ENCODE measurements around the gene DKC1. TPM values are rescaled to one million over a fixed set of nuclear protein-coding genes. Genes with fewer than 3 reads are reported as not detected.

Gene DKC1
- total and polyA plus RNA-seq, 2 experiments from 2014 or later: 120 to 165 TPM

DNA sequence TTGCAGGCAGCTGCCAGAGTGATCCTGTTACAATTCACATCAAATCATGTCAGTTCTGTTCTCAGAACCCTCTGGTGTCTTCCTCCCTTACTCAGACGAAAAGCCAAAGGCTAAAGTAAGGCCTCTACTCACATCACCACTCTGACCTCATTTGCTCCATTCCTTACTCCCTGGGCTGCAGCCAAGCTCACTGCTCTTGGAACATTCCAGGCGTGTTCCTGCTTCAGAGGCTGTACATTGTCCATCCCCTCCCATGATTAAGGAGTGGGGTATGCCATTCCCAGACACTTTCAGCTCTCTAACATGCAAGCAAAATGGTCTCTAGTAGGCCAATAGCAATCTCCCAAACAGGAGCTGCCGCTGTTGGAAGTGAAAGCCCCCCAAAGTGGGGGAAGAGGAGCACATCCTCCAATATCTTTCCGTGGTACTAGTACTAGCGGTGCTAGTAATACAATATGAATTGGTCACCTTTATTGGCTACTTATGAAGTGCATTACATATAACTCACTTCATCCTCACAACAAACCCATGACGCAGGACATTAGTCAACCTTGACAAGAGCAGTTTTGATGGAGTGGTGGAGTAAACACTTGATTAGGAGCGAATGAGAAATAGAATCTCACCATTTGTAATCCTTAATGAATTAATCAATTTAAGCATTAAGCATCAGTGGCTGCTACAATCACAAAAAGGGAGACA, 26.8 kb upstream of the DKC1 start:
- Mint-ChIP-seq H3K4me3 (no peak overlapping the region), H3K4me1 (peaks cover 4% of the 10 kb centered on the region; the same call in 2 of the 3 replicates), H3K27me3 (ENCODE audit: insufficient read depth, low read depth, poor library complexity) (peaks cover 4% of the 10 kb centered on the region), H3K36me3 (ENCODE audit: low read depth) (no peaks in the 10 kb centered on the region), H3K27ac (no peak overlapping the region), H3K9me3 (no peaks in the 10 kb centered on the region; the same call in 2 of the 3 replicates)
- Histone ChIP-seq H3K4me2 (no peak overlapping the region), H3K4me3 (no peak overlapping the region), H4K20me1 (replicated peaks; ENCODE audit: insufficient read depth) (no peaks in the 10 kb centered on the region), H3K9me2 (ENCODE audit: insufficient read depth) (no peaks in the 10 kb centered on the region), H3K27me3 (ENCODE audit: insufficient read depth) (no peaks in the 10 kb centered on the region), H3K4me1 (ENCODE audit: insufficient read depth) (no peaks in the 10 kb centered on the region), H3F3A (replicated peaks; ENCODE audit: low read depth) (no peaks in the 10 kb centered on the region), H3K27ac (ENCODE audit: low read depth) (no peak overlapping the region), H3K79me2 (replicated peaks; ENCODE audit: insufficient read depth) (no peaks in the 10 kb centered on the region), H2AFZ (no peak overlapping the region), H3K36me3 (ENCODE audit: insufficient read depth) (no peaks in the 10 kb centered on the region)
- TF ChIP-seq REST (IDR thresholded peaks at IDR 0.05; ENCODE audit: unreplicated experiment): no peak
- DNase-seq (ENCODE audit: low spot score) (no peak), ATAC-seq (no peak)

GRCh38 chrX:154737136-154737535, 25.5 kb upstream of the DKC1 start:
- Mint-ChIP-seq H3K4me3 (no peak overlapping the region), H3K36me3 (ENCODE audit: low read depth) (no peaks in the 10 kb centered on the region), H3K27ac (no peak overlapping the region), H3K27me3 (ENCODE audit: insufficient read depth, low read depth, poor library complexity) (peaks cover 4% of the 10 kb centered on the region), H3K9me3 (no peaks in the 10 kb centered on the region; the same call in 2 of the 3 replicates), H3K4me1 (peaks cover 4% of the 10 kb centered on the region; the same call in 2 of the 3 replicates)
- Histone ChIP-seq H3K9me2 (ENCODE audit: insufficient read depth) (no peaks in the 10 kb centered on the region), H2AFZ (no peak overlapping the region), H3K27ac (ENCODE audit: low read depth) (no peak overlapping the region), H4K20me1 (replicated peaks; ENCODE audit: insufficient read depth) (no peaks in the 10 kb centered on the region), H3K4me2 (no peak overlapping the region), H3K36me3 (ENCODE audit: insufficient read depth) (no peaks in the 10 kb centered on the region), H3K4me3 (no peak overlapping the region), H3K27me3 (ENCODE audit: insufficient read depth) (no peaks in the 10 kb centered on the region), H3F3A (replicated peaks; ENCODE audit: low read depth) (no peaks in the 10 kb centered on the region), H3K4me1 (ENCODE audit: insufficient read depth) (no peaks in the 10 kb centered on the region), H3K79me2 (replicated peaks; ENCODE audit: insufficient read depth) (no peaks in the 10 kb centered on the region)
- TF ChIP-seq STAT1 (IDR thresholded peaks at IDR 0.05; ENCODE audit: unreplicated experiment) (no peak), CREB1 (CRISPR knock-in tag; IDR thresholded peaks at IDR 0.05; ENCODE audit: low read depth) (no peak), EZH2 (IDR thresholded peaks at IDR 0.05; ENCODE audit: low read depth, unreplicated experiment) (no peak), ZNF114 (CRISPR knock-in tag; IDR thresholded peaks at IDR 0.05) (no peak), NANOG (IDR thresholded peaks at IDR 0.05; ENCODE audit: borderline replicate concordance) (no peak), EZH2phosphoT487 (IDR thresholded peaks at IDR 0.05; ENCODE audit: unreplicated experiment) (no peak), REST (IDR thresholded peaks at IDR 0.05; ENCODE audit: unreplicated experiment) (no peak)
- TF ChIP-seq, protein P1, sequence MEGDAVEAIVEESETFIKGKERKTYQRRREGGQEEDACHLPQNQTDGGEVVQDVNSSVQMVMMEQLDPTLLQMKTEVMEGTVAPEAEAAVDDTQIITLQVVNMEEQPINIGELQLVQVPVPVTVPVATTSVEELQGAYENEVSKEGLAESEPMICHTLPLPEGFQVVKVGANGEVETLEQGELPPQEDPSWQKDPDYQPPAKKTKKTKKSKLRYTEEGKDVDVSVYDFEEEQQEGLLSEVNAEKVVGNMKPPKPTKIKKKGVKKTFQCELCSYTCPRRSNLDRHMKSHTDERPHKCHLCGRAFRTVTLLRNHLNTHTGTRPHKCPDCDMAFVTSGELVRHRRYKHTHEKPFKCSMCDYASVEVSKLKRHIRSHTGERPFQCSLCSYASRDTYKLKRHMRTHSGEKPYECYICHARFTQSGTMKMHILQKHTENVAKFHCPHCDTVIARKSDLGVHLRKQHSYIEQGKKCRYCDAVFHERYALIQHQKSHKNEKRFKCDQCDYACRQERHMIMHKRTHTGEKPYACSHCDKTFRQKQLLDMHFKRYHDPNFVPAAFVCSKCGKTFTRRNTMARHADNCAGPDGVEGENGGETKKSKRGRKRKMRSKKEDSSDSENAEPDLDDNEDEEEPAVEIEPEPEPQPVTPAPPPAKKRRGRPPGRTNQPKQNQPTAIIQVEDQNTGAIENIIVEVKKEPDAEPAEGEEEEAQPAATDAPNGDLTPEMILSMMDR (conservative IDR thresholded peaks at IDR 0.05; ENCODE audit: low read depth in 2 of 2): no peak
- ATAC-seq: no peak
- DNase-seq (ENCODE audit: low spot score): no peak

Measured in GM23338 (cell line).